HepG2 (cell line): ENCODE data around the gene CHEK1. TPM values are rescaled to one million over a fixed set of nuclear protein-coding genes. Genes with fewer than 3 reads are reported as not detected.
A peak's percentile ranks its signal among the peaks of the same experiment; 100 is the strongest.

Experiments
- AGO1 ChIP-seq: fragments of 200-400 bp; formaldehyde crosslinking; IDR thresholded peaks from 2 replicates; pipeline ENCODE4 v1.6.1; 2017; ENCODE audit warnings: mild to moderate bottlenecking, low read depth, low read length, moderate library complexity; ENCODE audit not compliant: poor library complexity, severe bottlenecking
- CHD2 ChIP-seq: IDR thresholded peaks from 2 replicates; pipeline ENCODE4 v1.6.1; 2011; ENCODE audit warnings: low read depth, low read length, improper control_type of control experiment
- DMAP1 ChIP-seq: IDR thresholded peaks from 2 replicates; pipeline ENCODE4 v1.6.1; 2016
- HINFP ChIP-seq: sonication (generic); formaldehyde crosslinking; IDR thresholded peaks from 2 replicates; pipeline ENCODE4 v1.4.0; 2020; ENCODE audit warnings: low read depth, mild to moderate bottlenecking, missing genetic modification reagents
- KLF6 ChIP-seq: IDR thresholded peaks from 2 replicates; pipeline ENCODE4 v1.8.0; 2016; ENCODE audit warnings: missing biosample characterization, missing genetic modification reagents
- MEIS2 ChIP-seq: sonication (generic); formaldehyde crosslinking; IDR thresholded peaks from 2 replicates; pipeline ENCODE4 v1.9.0; 2021; ENCODE audit warnings: mild to moderate bottlenecking, missing genetic modification reagents
- NR3C1 ChIP-seq: sonication (generic); formaldehyde crosslinking; IDR thresholded peaks from 2 replicates; pipeline ENCODE4 v1.4.0; 2020; ENCODE audit warnings: missing genetic modification reagents
- PCBP1 ChIP-seq: fragments of 200-400 bp; formaldehyde crosslinking; IDR thresholded peaks from 2 replicates; pipeline ENCODE4 v1.6.1; 2017; ENCODE audit warnings: mild to moderate bottlenecking, low read depth, low read length, borderline replicate concordance
- SMAD1 ChIP-seq: sonication (generic); formaldehyde crosslinking; IDR thresholded peaks from 2 replicates; pipeline ENCODE4 v1.4.0; 2020; ENCODE audit warnings: missing genetic modification reagents, low read depth, mild to moderate bottlenecking, borderline replicate concordance
- ZBTB10 ChIP-seq: sonication (generic); formaldehyde crosslinking; IDR thresholded peaks from 2 replicates; pipeline ENCODE4 v1.4.0; 2020; ENCODE audit warnings: missing genetic modification reagents, borderline replicate concordance
- ZC3H13 ChIP-seq: sonication (generic); formaldehyde crosslinking; IDR thresholded peaks from 2 replicates; pipeline ENCODE4 v1.8.1; 2023; ENCODE audit warnings: mild to moderate bottlenecking, missing genetic modification reagents, moderate library complexity
- ZMAT3 ChIP-seq: sonication (generic); formaldehyde crosslinking; conservative IDR thresholded peaks from 2 replicates; pipeline ENCODE4 v1.7.0; 2021; ENCODE audit warnings: missing genetic modification reagents
- ZNF264 ChIP-seq: sonication (generic); formaldehyde crosslinking; IDR thresholded peaks from 2 replicates; pipeline ENCODE4 v1.4.0; 2020; ENCODE audit warnings: missing genetic modification reagents
- ZNF512B ChIP-seq: sonication (generic); formaldehyde crosslinking; IDR thresholded peaks from 2 replicates; pipeline ENCODE4 v1.5.1; 2020; ENCODE audit warnings: missing genetic modification reagents, mild to moderate bottlenecking, borderline replicate concordance
- ZNF883 ChIP-seq: sonication (generic); formaldehyde crosslinking; IDR thresholded peaks from 2 replicates; pipeline ENCODE4 v1.5.1; 2020; ENCODE audit warnings: mild to moderate bottlenecking, missing genetic modification reagents; ENCODE audit errors: not compliant biosample characterization
- polyA plus RNA-seq, 8 experiments: library from polyadenylated mRNA; depleted of rRNA in 3 of 8; stranded (reverse) in 7 of 8; unstranded in 1 of 8; fragments of >200 nt; fragmentation: Illumina TruSeq in 4 of 8; extraction: Trizol in 4 of 8; gene quantifications; 2 replicates each; pipeline versions ENCODE4 v1.2.1 to v1.2.3, GENCODE V29; 2011 to 2016; ENCODE audit warnings: low read depth in 4 of 8, missing spikeins in 1 of 8, mixed read lengths in 1 of 8; ENCODE audit not compliant: insufficient read depth in 1 of 8
- total RNA-seq, 5 experiments: library from RNA; depleted of rRNA; stranded (reverse); fragments of >200 nt; fragmentation: Illumina TruSeq; extraction: Trizol; gene quantifications; 2 replicates each; pipeline ENCODE4 v1.2.3, GENCODE V29; 2016; ENCODE audit warnings: low read depth in 1 of 5
- TF ChIP-seq, protein P1 (sequence below): IDR thresholded peaks from 2 replicates; pipeline ENCODE4 v1.6.1; 2016; ENCODE audit warnings: mild to moderate bottlenecking, missing biosample characterization, missing genetic modification reagents
- TF ChIP-seq, protein P2 (sequence below): sonication (generic); formaldehyde crosslinking; IDR thresholded peaks from 2 replicates; pipeline ENCODE4 v1.8.1; 2023; ENCODE audit warnings: missing genetic modification reagents, mild to moderate bottlenecking, borderline replicate concordance
- TF ChIP-seq, protein P3 (sequence below): sonication (generic); formaldehyde crosslinking; IDR thresholded peaks from 2 replicates; pipeline ENCODE4 v1.5.1; 2020; ENCODE audit warnings: missing genetic modification reagents, mild to moderate bottlenecking, borderline replicate concordance

The CHEK1 gene
- total and polyA plus RNA-seq, 2 of the 13 experiments (the other 11 are each of a cell fraction or from before 2014, with no cell fraction given) = 17.8 to 83.2 TPM

DNA sequence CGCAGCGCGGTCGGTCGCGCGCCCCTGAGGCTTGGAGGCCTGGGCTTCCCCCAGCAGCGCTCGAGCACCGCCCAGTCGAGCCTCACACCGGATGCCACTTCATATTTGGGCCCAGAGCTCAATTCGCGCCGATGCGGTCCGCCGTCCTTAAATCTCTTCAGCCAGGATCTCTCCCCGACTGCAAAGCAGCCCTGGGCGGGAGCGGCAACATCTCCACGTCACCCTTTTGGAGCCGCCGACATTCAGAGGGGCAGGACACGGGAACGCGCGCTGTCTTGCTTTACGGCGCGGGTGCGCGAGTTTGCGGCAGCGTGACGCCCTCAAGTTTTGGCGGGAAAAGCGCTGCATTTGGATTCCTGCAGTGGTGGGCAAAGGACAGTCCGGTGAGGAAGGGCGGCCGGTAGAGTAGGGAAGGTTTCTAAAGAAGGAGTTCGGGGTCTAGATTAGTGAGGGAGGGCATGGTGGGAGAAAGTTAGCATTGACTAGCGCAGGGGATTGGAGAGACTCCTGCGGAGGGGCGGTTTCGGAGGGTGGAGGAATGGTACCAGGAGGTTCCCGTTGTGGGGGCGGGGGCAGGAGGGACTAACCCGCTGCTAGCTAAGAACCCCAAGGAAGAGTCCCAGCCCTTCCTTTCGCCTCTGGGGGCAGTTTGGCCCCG, 796 bp downstream of the CHEK1 start (continued):
- TF ChIP-seq, protein P1, sequence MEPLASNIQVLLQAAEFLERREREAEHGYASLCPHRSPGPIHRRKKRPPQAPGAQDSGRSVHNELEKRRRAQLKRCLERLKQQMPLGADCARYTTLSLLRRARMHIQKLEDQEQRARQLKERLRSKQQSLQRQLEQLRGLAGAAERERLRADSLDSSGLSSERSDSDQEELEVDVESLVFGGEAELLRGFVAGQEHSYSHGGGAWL (CRISPR knock-in tag) = peak; percentile 87; the same call in 1 of the 2 replicates
- TF ChIP-seq ZNF264 (CRISPR knock-in tag) (no peak), MEIS2 (CRISPR knock-in tag) (peak; percentile 76; the same call in 1 of the 2 replicates), DMAP1 (CRISPR knock-in tag) (peak; percentile 95), ZC3H13 (peak; percentile 93), HINFP (CRISPR knock-in tag) (0 out of 2 replicates have a peak, but pooled peaks have one; percentile 77), SMAD1 (CRISPR knock-in tag) (0 out of 2 replicates have a peak, but pooled peaks have one; percentile 71), ZNF512B (CRISPR knock-in tag) (0 out of 2 replicates have a peak, but pooled peaks have one; percentile 68), CHD2 (no peak), NR3C1 (CRISPR knock-in tag) (no peak), ZBTB10 (CRISPR knock-in tag) (peak; percentile 72; the same call in 1 of the 2 replicates), ZMAT3 (CRISPR knock-in tag) (peak; percentile 94; the same call in 1 of the 2 replicates), AGO1 (peak; percentile 91), PCBP1 (peak; percentile 79; the same call in 1 of the 2 replicates), KLF6 (CRISPR knock-in tag) (peak; percentile 74; the same call in 1 of the 2 replicates), ZNF883 (CRISPR knock-in tag) (peak; percentile 88)
- TF ChIP-seq, protein P2, sequence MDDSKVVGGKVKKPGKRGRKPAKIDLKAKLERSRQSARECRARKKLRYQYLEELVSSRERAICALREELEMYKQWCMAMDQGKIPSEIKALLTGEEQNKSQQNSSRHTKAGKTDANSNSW (CRISPR knock-in tag) = no peak; the same call in 1 of the 2 replicates
- TF ChIP-seq, protein P3, sequence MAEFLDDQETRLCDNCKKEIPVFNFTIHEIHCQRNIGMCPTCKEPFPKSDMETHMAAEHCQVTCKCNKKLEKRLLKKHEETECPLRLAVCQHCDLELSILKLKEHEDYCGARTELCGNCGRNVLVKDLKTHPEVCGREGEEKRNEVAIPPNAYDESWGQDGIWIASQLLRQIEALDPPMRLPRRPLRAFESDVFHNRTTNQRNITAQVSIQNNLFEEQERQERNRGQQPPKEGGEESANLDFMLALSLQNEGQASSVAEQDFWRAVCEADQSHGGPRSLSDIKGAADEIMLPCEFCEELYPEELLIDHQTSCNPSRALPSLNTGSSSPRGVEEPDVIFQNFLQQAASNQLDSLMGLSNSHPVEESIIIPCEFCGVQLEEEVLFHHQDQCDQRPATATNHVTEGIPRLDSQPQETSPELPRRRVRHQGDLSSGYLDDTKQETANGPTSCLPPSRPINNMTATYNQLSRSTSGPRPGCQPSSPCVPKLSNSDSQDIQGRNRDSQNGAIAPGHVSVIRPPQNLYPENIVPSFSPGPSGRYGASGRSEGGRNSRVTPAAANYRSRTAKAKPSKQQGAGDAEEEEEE (CRISPR knock-in tag) = no peak
